Stimulated activated CD4-positive, alpha-beta T cell treated with anti-CD3 and anti-CD28 coated beads, Interleukin-2, amount 100 ng/mL, for 4 hours (primary cell): ENCODE data around the gene WNT16.

Source experiments
- DNase-seq: peaks from one replicate; pipeline ENCODE4 v3.0.0-alpha.2; 2020; ENCODE audit warnings: low read depth

Gene WNT16

GRCh38 chr7:121344497-121344896, 15.7 kb downstream of the WNT16 start:
- DNase-seq = no peak

GRCh38 chr7:121351682-121352081, 22.9 kb downstream of the WNT16 start:
- DNase-seq = no peak

GRCh38 chr7:121352323-121352722, 23.5 kb downstream of the WNT16 start:
- DNase-seq = no peak

- DNase-seq = no peak
Measured at GRCh38 chr7:121355574-121355973, 26.8 kb downstream of the WNT16 start.

DNA sequence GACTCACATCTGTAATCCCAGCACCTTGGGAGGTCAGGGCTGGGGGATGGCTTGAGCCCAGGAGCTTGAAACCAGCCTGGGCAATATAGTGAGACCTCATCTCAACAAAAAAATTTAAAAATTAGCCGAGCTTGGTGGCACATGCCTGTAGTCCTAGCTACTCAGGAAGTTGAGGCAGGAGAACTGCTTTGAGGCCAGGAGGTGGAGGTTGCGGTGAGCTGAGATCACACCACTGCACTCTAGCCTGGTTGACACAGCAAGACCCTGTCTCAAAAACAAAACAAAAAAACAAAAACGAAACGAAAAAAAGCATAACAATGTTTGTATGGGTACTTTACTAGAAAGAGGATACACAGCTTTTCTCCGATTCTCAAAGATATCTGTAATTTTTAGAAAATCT, 31.8 kb downstream of the WNT16 start:
- no peak for DNase-seq

GRCh38 chr7:121366852-121367431, 38.1 kb downstream of the WNT16 start:
- peak; percentile 10 for DNase-seq

GRCh38 chr7:121369462-121369861, 40.7 kb downstream of the WNT16 start:
- DNase-seq = no peak

GRCh38 chr7:121371367-121371766, 42.6 kb downstream of the WNT16 start:
- DNase-seq = no peak

- DNase-seq = no peak
Measured at GRCh38 chr7:121371883-121372282, 43.1 kb downstream of the WNT16 start.

- DNase-seq = no peak
Measured at GRCh38 chr7:121372376-121373010, 43.7 kb downstream of the WNT16 start.

DNA sequence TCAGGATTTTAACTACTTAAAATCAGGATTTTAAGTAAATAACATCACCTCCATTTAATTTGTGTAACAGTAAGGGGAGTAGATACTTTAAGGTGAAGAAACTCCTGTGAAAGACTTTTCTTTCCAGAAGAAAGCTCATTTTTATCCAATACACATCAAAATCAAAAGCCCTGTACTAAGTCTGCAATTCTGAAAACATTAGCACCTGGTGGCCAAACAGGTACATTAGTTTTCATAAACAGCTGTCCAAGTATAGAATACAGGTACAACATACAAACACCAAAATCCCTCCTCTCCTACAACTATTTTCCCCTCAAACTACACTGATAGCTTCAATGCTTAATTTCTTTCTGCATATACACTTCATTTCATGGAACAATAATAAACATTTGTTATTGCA, 44.4 kb downstream of the WNT16 start:
- DNase-seq = no peak

DNA sequence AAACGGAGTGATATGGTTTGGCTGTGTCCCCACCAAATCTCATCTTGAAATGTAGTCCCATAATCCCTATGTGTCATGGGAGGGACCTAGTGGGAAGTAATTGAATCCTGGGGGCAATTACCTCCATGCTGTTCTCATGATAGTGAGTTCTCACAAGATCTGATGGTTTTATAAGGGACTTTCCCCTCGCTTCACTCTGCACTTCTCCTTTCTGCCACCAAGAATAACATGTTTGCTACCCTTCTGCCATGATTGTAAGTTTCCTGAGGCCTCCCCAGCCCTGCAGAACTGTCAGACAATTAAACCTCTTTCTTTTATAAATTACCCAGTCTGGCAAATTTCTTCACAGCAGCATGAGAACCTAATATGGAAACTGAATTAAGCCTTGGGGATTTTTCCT, 48.2 kb downstream of the WNT16 start:
- no peak for DNase-seq

DNA sequence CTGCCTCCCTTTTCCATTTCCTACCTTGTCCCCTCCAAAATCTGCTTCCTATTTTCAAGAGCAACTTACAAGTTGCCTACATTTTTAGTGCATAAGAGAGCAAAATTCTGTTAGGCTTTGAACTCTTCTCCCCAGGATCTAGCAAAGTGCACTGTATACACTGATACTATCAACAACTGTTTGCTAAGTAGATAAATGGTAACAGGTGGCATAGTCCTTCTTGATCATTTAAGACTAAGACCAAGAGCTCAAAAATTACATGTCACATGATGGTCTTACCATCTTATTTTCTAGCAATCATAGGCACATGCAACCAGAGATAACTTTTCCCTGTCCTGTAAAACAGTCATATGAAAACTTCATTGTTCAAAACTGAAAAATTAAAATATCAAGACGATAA, 51.1 kb downstream of the WNT16 start:
- no peak for DNase-seq

- DNase-seq = no peak
Measured at GRCh38 chr7:121382473-121382872, 53.7 kb downstream of the WNT16 start.

DNA sequence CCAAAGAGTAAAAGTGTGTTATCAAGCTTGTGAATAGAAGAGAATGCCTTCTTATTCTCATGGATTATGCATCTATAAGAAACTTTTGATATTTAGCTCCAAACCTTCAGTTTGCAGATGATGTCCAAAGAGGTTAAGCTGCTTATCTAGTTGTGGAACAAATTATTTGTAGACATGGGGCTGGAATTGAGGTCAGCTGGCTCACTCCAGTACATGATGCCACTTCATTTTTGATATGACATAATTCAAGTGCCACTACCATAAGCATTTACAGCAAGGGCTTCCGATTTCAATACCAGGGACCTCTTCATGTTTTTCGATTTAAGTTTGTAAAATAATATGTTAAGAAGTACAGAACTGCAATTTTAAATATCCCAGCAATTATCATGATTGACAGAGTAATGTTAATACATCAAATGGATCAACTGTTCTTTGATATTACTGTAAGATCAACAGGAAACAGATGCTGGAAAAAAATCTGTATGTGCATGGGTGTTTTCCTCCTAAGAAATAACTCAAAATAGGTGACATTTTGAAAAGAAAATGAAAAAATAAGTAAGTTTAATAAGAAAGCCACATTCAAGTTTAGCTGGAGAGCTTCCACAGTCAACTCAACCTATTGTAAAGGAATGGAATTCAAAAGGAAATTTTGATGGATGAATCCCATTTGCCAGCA, 54.6 kb downstream of the WNT16 start:
- no peak for DNase-seq

DNA sequence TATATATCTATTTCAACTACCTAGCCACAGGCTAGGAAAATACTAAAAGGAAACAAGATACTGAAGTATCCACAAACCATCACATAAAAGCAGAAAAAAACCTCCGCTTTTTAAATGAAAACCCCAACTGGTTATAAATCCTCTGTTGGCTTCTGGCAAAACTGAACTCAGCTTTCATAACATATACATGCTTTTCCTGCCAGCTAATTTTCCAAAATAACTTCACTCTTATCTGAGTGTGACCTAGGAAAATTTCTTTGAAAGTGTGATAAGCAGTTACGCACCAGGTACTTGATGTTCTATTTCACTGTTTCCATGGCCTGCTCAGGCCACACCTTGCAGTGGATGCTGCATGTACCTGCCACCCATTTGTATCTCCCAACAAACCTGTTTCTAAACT, 55.5 kb downstream of the WNT16 start:
- DNase-seq = no peak

- DNase-seq = no peak
Measured at GRCh38 chr7:121385056-121385799, 56.4 kb downstream of the WNT16 start.

- no peak for DNase-seq
Measured at GRCh38 chr7:121385800-121386179, 57.0 kb downstream of the WNT16 start.

- no peak for DNase-seq
Measured at GRCh38 chr7:121388950-121389349, 60.1 kb downstream of the WNT16 start.

DNA sequence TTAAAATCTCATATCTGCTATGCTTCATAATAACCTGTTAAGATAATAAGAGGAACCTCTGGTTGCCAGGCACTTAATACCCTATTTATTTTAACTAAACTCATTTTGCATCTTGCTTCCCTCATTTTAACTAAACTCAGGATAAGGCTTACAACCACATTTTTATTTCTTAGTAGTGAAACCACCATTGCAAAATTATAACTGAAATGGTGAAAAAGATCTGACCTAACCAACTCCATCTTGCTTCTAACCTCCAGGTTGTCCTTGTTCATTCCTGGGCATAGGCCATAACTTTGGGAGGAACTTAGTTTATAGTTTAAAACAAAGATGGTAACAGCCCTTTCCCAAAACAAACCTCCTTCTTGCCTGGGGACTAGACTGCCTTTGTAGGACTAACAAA, 61.3 kb downstream of the WNT16 start:
- DNase-seq = no peak

GRCh38 chr7:121390617-121391016, 61.8 kb downstream of the WNT16 start:
- DNase-seq = no peak
